WERI-Rb-1 (cell line): ENCODE measurements around the gene ADK.

ENCODE experiments used
- DNase-seq: peaks from one replicate; pipeline ENCODE4 v3.0.0-alpha.2; 2020
- H3K27ac ChIP-seq: fragments of 250-450 bp; sonication (Bioruptor Pico); 2 replicates; pipeline ENCODE4 v1.5.1; 2020; ENCODE audit warnings: mild to moderate bottlenecking, moderate library complexity
- H3K27me3 ChIP-seq: fragments of 250-450 bp; sonication (Bioruptor Pico); 2 replicates; pipeline ENCODE4 v1.5.1; 2021; ENCODE audit warnings: mild to moderate bottlenecking, low read depth, moderate library complexity; ENCODE audit not compliant: insufficient read depth, severe bottlenecking
- H3K36me3 ChIP-seq: fragments of 250-450 bp; sonication (Bioruptor Pico); 2 replicates; pipeline ENCODE4 v1.5.1; 2020; ENCODE audit warnings: mild to moderate bottlenecking, moderate library complexity
- H3K4me3 ChIP-seq: 2 replicates; pipeline ENCODE4 v1.5.1; 2011; ENCODE audit warnings: low read depth, mild to moderate bottlenecking, control low read depth, low read length
- H3K9me3 ChIP-seq: fragments of 250-450 bp; sonication (Bioruptor Pico); 2 replicates; pipeline ENCODE4 v1.5.1; 2021; ENCODE audit warnings: mild to moderate bottlenecking, moderate library complexity; ENCODE audit not compliant: severe bottlenecking
- CTCF ChIP-seq: IDR thresholded peaks from 2 replicates; pipeline ENCODE4 v1.5.1; 2011; ENCODE audit warnings: low read depth, mild to moderate bottlenecking, control low read depth, inconsistent platforms, low read length

The ADK gene

GRCh38 chr10:74418285-74418872 lies 267.4 kb downstream of the ADK start:
- Histone ChIP-seq H3K27ac (0 out of 2 replicates have a peak overlapping the region, but pooled peaks have one; percentile 16), H3K9me3 (no peaks in the 10 kb centered on the region), H3K27me3 (no peaks in the 10 kb centered on the region), H3K36me3 (no peaks in the 10 kb centered on the region), H3K4me3 (no peak overlapping the region)
- DNase-seq, result no peak
- no peak for TF ChIP-seq CTCF

GRCh38 chr10:74419491-74419951 lies 268.5 kb downstream of the ADK start:
- DNase-seq, result no peak

DNA sequence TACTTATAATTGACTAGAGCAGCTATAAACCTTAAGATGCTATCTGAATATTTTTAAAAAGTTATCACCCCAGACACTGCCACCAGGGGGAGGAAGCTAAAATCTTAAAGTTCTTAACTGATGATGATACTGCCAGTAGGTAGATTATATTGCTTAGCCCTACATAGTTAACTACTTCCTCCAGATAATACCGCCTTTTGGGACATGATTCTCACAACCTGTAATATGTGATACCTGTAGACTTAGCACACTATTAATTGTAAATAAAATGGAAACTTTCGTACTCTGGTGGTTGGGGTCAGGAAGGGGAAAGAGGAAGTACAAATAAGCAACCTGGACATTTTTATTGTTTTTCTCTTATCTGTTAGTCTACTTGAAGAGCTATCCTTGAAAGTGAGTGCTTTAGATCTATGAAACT lies 268.9 kb downstream of the ADK start:
- H3K36me3 ChIP-seq, result no peaks in the 10 kb centered on the region
- TF ChIP-seq CTCF, result no peak

More at GRCh38 chr10:74419491-74419951, 268.5 kb downstream of the ADK start:
- Histone ChIP-seq H3K4me3 (no peak overlapping the region), H3K36me3 (no peaks in the 10 kb centered on the region), H3K9me3 (no peaks in the 10 kb centered on the region), H3K27me3 (no peaks in the 10 kb centered on the region), H3K27ac (no peak overlapping the region)
- no peak for TF ChIP-seq CTCF

GRCh38 chr10:74424565-74424964 lies 273.5 kb downstream of the ADK start:
- TF ChIP-seq CTCF, result no peak
- Histone ChIP-seq H3K4me3 (no peak overlapping the region), H3K36me3 (no peaks in the 10 kb centered on the region), H3K9me3 (no peaks in the 10 kb centered on the region), H3K27me3 (no peaks in the 10 kb centered on the region), H3K27ac (no peak overlapping the region)
- DNase-seq, result no peak

More for the DNA sequence above, 268.9 kb downstream of the ADK start:
- H3K27ac ChIP-seq, result no peak overlapping the region
- H3K27me3 ChIP-seq, result no peaks in the 10 kb centered on the region
- no peak overlapping the region for H3K4me3 ChIP-seq
- DNase-seq, result peak; percentile 11
- no peaks in the 10 kb centered on the region for H3K9me3 ChIP-seq

- no peaks in the 10 kb centered on the region for H3K36me3 ChIP-seq
- H3K27me3 ChIP-seq, result no peaks in the 10 kb centered on the region
- DNase-seq, result no peak
- H3K27ac ChIP-seq, result no peak overlapping the region
- no peak overlapping the region for H3K4me3 ChIP-seq
- no peaks in the 10 kb centered on the region for H3K9me3 ChIP-seq
- no peak for TF ChIP-seq CTCF
Measured at GRCh38 chr10:74425456-74426001, 274.5 kb downstream of the ADK start.
